ENCODE measurements around the gene RCVRN.

The RCVRN gene

DNA sequence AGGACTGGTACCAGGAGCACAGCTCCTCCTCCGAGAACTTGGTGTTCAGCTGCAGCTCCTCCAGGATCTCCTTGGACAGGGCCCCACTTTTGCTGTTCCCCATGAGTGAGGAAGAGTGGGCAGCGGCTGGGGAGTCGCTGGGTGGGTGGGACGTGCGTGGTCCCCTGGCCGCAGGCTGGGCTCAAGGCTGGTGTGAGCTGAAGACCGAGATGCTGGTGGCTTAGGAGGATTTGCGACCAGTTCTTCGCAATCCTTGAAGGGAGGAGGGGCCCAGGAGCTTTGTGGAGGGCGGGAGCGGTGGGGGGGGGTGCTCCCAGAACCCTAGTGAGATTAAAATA, at the start of gene RCVRN:
RCVRN (minus strand) TSS at position 194 of the 338 bp plus-strand sequence; CDS start at position 103, 91 bp downstream.
- Histone ChIP-seq H3K4me1 (ENCODE audit: control insufficient read depth in 1 of 2, insufficient read depth in 2 of 2, low read length in 2 of 2) (no peaks in the 10 kb centered on the region), H3K27me3 (ENCODE audit: control insufficient read depth in 1 of 2, insufficient read depth in 2 of 2, low read length in 2 of 2) (no peaks in the 10 kb centered on the region), H3K27ac (ENCODE audit: low read depth, low read length) (no peak within 1 kb of the TSS), H3K36me3 (ENCODE audit: control insufficient read depth in 1 of 2, insufficient read depth in 2 of 2, low read length in 2 of 2) (no peaks in the 10 kb centered on the region), H3K9ac (ENCODE audit: low read depth in 1 of 2, low read length in 2 of 2) (no peak within 1 kb of the TSS), H3K9me3 (ENCODE audit: control insufficient read depth in 1 of 2, low read length in 2 of 2) (no peaks in the 10 kb centered on the region), H3K4me3 (ENCODE audit: low read depth in 1 of 2, low read length in 2 of 2) (no peak within 1 kb of the TSS)

DNA sequence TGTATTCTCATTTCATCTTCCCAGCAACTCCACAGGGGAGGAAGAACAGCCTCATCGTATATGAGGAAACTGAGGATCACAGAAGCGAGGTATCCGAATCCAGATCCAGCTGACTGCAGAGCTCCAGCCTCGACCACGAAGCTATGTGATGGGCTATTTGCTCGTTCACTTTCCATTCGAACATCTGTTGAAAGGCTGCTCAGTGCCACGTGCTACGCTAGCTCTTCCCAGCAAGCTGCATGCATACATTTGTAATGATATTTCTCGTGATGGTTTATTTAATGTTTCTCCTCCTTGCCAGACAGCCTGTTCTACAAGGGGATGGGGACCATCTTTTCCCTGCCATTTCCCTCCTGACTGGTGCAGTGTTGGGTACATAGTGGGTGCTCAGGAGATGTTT, 48.4 kb upstream of the RCVRN start:
- H3K9ac ChIP-seq (ENCODE audit: low read depth in 1 of 2, low read length in 2 of 2): no peak overlapping the region
- H3K27ac ChIP-seq (ENCODE audit: low read depth, low read length): no peak overlapping the region

GRCh38 chr17:9951803-9952202, 46.7 kb upstream of the RCVRN start:
- no peak overlapping the region for H3K4me3 ChIP-seq (ENCODE audit: low read depth in 1 of 2, low read length in 2 of 2)
- no peaks in the 10 kb centered on the region for H3K9me3 ChIP-seq (ENCODE audit: control insufficient read depth in 1 of 2, low read length in 2 of 2)
- no peaks in the 10 kb centered on the region for H3K27me3 ChIP-seq (ENCODE audit: control insufficient read depth in 1 of 2, insufficient read depth in 2 of 2, low read length in 2 of 2)
- H3K27ac ChIP-seq (ENCODE audit: low read depth, low read length): no peak overlapping the region
- H3K4me1 ChIP-seq (ENCODE audit: control insufficient read depth in 1 of 2, insufficient read depth in 2 of 2, low read length in 2 of 2): no peaks in the 10 kb centered on the region
- no peaks in the 10 kb centered on the region for H3K36me3 ChIP-seq (ENCODE audit: control insufficient read depth in 1 of 2, insufficient read depth in 2 of 2, low read length in 2 of 2)
- no peak overlapping the region for H3K9ac ChIP-seq (ENCODE audit: low read depth in 1 of 2, low read length in 2 of 2)

More for the DNA sequence above, 48.4 kb upstream of the RCVRN start:
- no peaks in the 10 kb centered on the region for H3K4me1 ChIP-seq (ENCODE audit: control insufficient read depth in 1 of 2, insufficient read depth in 2 of 2, low read length in 2 of 2)
- no peaks in the 10 kb centered on the region for H3K36me3 ChIP-seq (ENCODE audit: control insufficient read depth in 1 of 2, insufficient read depth in 2 of 2, low read length in 2 of 2)
- no peaks in the 10 kb centered on the region for H3K27me3 ChIP-seq (ENCODE audit: control insufficient read depth in 1 of 2, insufficient read depth in 2 of 2, low read length in 2 of 2)
- H3K4me3 ChIP-seq (ENCODE audit: low read depth in 1 of 2, low read length in 2 of 2): no peak overlapping the region
- H3K9me3 ChIP-seq (ENCODE audit: control insufficient read depth in 1 of 2, low read length in 2 of 2): no peaks in the 10 kb centered on the region

- H3K9ac ChIP-seq (ENCODE audit: low read depth in 1 of 2, low read length in 2 of 2): no peak overlapping the region
- no peaks in the 10 kb centered on the region for H3K36me3 ChIP-seq (ENCODE audit: control insufficient read depth in 1 of 2, insufficient read depth in 2 of 2, low read length in 2 of 2)
- H3K27ac ChIP-seq (ENCODE audit: low read depth, low read length): no peak overlapping the region
- H3K9me3 ChIP-seq (ENCODE audit: control insufficient read depth in 1 of 2, low read length in 2 of 2): no peaks in the 10 kb centered on the region
- H3K27me3 ChIP-seq (ENCODE audit: control insufficient read depth in 1 of 2, insufficient read depth in 2 of 2, low read length in 2 of 2): no peaks in the 10 kb centered on the region
- no peaks in the 10 kb centered on the region for H3K4me1 ChIP-seq (ENCODE audit: control insufficient read depth in 1 of 2, insufficient read depth in 2 of 2, low read length in 2 of 2)
- H3K4me3 ChIP-seq (ENCODE audit: low read depth in 1 of 2, low read length in 2 of 2): no peak overlapping the region
Measured at GRCh38 chr17:9948928-9949327, 43.9 kb upstream of the RCVRN start.

DNA sequence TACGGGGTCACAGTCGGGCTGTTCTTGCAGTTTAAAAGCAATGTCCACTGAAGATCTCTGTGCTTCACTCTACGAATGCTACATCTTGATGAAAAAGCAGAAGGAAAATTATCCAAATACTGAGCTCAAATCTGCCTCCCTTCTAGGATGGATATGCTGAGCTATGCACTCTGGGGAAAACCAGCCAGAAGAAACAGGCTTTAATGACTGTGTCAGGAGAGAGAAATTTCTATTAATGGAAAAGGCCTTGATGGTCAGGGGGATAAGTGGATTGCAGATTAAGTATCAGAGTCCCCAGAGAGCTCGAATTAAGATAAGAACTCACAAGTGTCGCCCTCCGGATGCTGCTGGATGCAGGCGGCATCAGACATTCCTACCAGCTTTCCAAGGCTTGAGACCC, 39.6 kb upstream of the RCVRN start:
- H3K4me1 ChIP-seq (ENCODE audit: control insufficient read depth in 1 of 2, insufficient read depth in 2 of 2, low read length in 2 of 2): no peaks in the 10 kb centered on the region
- H3K4me3 ChIP-seq (ENCODE audit: low read depth in 1 of 2, low read length in 2 of 2): no peak overlapping the region
- H3K9me3 ChIP-seq (ENCODE audit: control insufficient read depth in 1 of 2, low read length in 2 of 2): no peaks in the 10 kb centered on the region
- no peaks in the 10 kb centered on the region for H3K27me3 ChIP-seq (ENCODE audit: control insufficient read depth in 1 of 2, insufficient read depth in 2 of 2, low read length in 2 of 2)
- H3K27ac ChIP-seq (ENCODE audit: low read depth, low read length): no peak overlapping the region
- no peak overlapping the region for H3K9ac ChIP-seq (ENCODE audit: low read depth in 1 of 2, low read length in 2 of 2)
- peaks cover 0 to 12% of the 10 kb centered on the region in 2 donors for H3K36me3 ChIP-seq (ENCODE audit: control insufficient read depth in 1 of 2, insufficient read depth in 2 of 2, low read length in 2 of 2)

- Histone ChIP-seq H3K36me3 (ENCODE audit: control insufficient read depth in 1 of 2, insufficient read depth in 2 of 2, low read length in 2 of 2) (peaks cover 5 to 12% of the 10 kb centered on the region in 2 donors), H3K9ac (ENCODE audit: low read depth in 1 of 2, low read length in 2 of 2) (no peak overlapping the region), H3K27ac (ENCODE audit: low read depth, low read length) (no peak overlapping the region), H3K4me1 (ENCODE audit: control insufficient read depth in 1 of 2, insufficient read depth in 2 of 2, low read length in 2 of 2) (no peaks in the 10 kb centered on the region), H3K27me3 (ENCODE audit: control insufficient read depth in 1 of 2, insufficient read depth in 2 of 2, low read length in 2 of 2) (no peaks in the 10 kb centered on the region), H3K4me3 (ENCODE audit: low read depth in 1 of 2, low read length in 2 of 2) (no peak overlapping the region), H3K9me3 (ENCODE audit: control insufficient read depth in 1 of 2, low read length in 2 of 2) (peaks cover 6 to 7% of the 10 kb centered on the region in 2 donors)
Measured at GRCh38 chr17:9943343-9943742, 38.3 kb upstream of the RCVRN start.

- peaks cover 7% of the 10 kb centered on the region in 2 donors for H3K9me3 ChIP-seq (ENCODE audit: control insufficient read depth in 1 of 2, low read length in 2 of 2)
- H3K9ac ChIP-seq (ENCODE audit: low read depth in 1 of 2, low read length in 2 of 2): no peak overlapping the region
- no peaks in the 10 kb centered on the region for H3K4me1 ChIP-seq (ENCODE audit: control insufficient read depth in 1 of 2, insufficient read depth in 2 of 2, low read length in 2 of 2)
- H3K36me3 ChIP-seq (ENCODE audit: control insufficient read depth in 1 of 2, insufficient read depth in 2 of 2, low read length in 2 of 2): peaks cover 5 to 12% of the 10 kb centered on the region in 2 donors
- no peak overlapping the region for H3K27ac ChIP-seq (ENCODE audit: low read depth, low read length)
- H3K4me3 ChIP-seq (ENCODE audit: low read depth in 1 of 2, low read length in 2 of 2): no peak overlapping the region
- no peaks in the 10 kb centered on the region for H3K27me3 ChIP-seq (ENCODE audit: control insufficient read depth in 1 of 2, insufficient read depth in 2 of 2, low read length in 2 of 2)
Measured at GRCh38 chr17:9942885-9943284, 37.8 kb upstream of the RCVRN start.

DNA sequence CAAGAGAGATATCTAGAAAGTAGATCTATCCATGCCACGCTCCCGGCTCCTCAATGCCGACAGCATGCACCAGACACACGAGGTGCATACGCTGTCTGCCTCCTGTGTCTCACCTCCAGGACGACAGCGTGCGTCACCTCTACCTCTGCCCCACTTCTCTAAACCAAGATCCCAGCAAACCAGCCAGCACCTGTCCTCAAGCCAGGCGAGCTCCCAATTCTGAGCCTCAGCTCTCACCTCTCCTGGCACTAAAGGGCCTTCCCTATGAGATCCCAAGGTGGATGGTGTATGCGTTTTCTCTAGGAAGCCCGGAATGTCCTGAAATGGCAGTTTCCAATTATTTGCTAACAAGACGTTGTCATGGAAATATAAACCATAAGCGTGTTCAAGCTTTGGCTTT, 36.2 kb upstream of the RCVRN start:
- Histone ChIP-seq H3K4me1 (ENCODE audit: control insufficient read depth in 1 of 2, insufficient read depth in 2 of 2, low read length in 2 of 2) (peaks cover 0 to 5% of the 10 kb centered on the region in 2 donors), H3K9ac (ENCODE audit: low read depth in 1 of 2, low read length in 2 of 2) (no peak overlapping the region), H3K36me3 (ENCODE audit: control insufficient read depth in 1 of 2, insufficient read depth in 2 of 2, low read length in 2 of 2) (peaks cover 5 to 12% of the 10 kb centered on the region in 2 donors), H3K9me3 (ENCODE audit: control insufficient read depth in 1 of 2, low read length in 2 of 2) (peaks cover 7% of the 10 kb centered on the region in 2 donors), H3K4me3 (ENCODE audit: low read depth in 1 of 2, low read length in 2 of 2) (no peak overlapping the region), H3K27ac (ENCODE audit: low read depth, low read length) (no peak overlapping the region), H3K27me3 (ENCODE audit: control insufficient read depth in 1 of 2, insufficient read depth in 2 of 2, low read length in 2 of 2) (no peaks in the 10 kb centered on the region)

DNA sequence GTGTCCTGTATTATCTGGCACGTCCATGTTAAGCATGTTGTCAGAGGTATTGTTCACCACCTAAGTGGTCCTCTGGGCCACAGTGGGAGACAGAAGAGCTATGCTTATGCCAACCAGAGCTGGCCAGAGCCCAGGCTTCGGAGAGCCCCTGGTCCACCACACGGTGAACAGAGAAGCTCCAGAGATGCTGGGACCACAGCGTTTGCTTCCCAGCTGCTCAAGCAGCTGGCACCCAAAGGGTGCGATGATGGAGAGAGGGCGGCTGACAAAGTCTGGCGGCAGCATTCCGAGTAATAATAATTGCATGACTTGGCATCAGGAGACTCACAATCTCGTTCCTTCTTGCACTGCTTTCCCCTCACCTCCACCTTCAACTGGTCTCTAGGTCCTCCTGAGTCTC, 35.8 kb upstream of the RCVRN start:
- no peak overlapping the region for H3K4me3 ChIP-seq (ENCODE audit: low read depth in 1 of 2, low read length in 2 of 2)
- no peak overlapping the region for H3K27ac ChIP-seq (ENCODE audit: low read depth, low read length)
- peaks cover 0 to 5% of the 10 kb centered on the region in 2 donors for H3K4me1 ChIP-seq (ENCODE audit: control insufficient read depth in 1 of 2, insufficient read depth in 2 of 2, low read length in 2 of 2)
- no peaks in the 10 kb centered on the region for H3K27me3 ChIP-seq (ENCODE audit: control insufficient read depth in 1 of 2, insufficient read depth in 2 of 2, low read length in 2 of 2)
- H3K9me3 ChIP-seq (ENCODE audit: control insufficient read depth in 1 of 2, low read length in 2 of 2): peaks cover 7% of the 10 kb centered on the region in 2 donors
- no peak overlapping the region for H3K9ac ChIP-seq (ENCODE audit: low read depth in 1 of 2, low read length in 2 of 2)
- H3K36me3 ChIP-seq (ENCODE audit: control insufficient read depth in 1 of 2, insufficient read depth in 2 of 2, low read length in 2 of 2): peaks cover 5 to 12% of the 10 kb centered on the region in 2 donors

DNA sequence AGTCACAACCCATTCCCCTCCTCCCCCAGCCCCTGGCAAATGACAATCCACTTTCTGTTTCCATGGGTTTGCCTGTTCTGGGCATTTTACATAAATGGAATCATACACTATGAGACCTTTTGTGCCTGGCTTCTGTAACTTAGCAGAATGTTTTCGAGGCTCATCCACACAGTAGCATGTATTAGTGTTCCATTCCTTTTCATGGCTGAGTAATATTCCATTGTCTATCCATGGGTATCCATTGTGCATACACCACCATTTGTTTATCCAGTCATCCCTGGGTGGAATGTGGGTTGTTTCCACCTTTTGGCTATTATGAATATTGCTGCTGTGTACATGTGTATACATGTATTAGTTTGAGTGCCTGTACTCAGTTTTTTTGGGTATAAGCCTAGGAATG, 33.7 kb upstream of the RCVRN start:
- H3K9me3 ChIP-seq (ENCODE audit: control insufficient read depth in 1 of 2, low read length in 2 of 2): peaks cover 7% of the 10 kb centered on the region in 2 donors
- peaks cover 5 to 12% of the 10 kb centered on the region in 2 donors for H3K36me3 ChIP-seq (ENCODE audit: control insufficient read depth in 1 of 2, insufficient read depth in 2 of 2, low read length in 2 of 2)
- H3K27me3 ChIP-seq (ENCODE audit: control insufficient read depth in 1 of 2, insufficient read depth in 2 of 2, low read length in 2 of 2): no peaks in the 10 kb centered on the region
- H3K4me3 ChIP-seq (ENCODE audit: low read depth in 1 of 2, low read length in 2 of 2): no peak overlapping the region
- H3K27ac ChIP-seq (ENCODE audit: low read depth, low read length): no peak overlapping the region
- H3K9ac ChIP-seq (ENCODE audit: low read depth in 1 of 2, low read length in 2 of 2): no peak overlapping the region
- H3K4me1 ChIP-seq (ENCODE audit: control insufficient read depth in 1 of 2, insufficient read depth in 2 of 2, low read length in 2 of 2): peaks cover 0 to 5% of the 10 kb centered on the region in 2 donors

DNA sequence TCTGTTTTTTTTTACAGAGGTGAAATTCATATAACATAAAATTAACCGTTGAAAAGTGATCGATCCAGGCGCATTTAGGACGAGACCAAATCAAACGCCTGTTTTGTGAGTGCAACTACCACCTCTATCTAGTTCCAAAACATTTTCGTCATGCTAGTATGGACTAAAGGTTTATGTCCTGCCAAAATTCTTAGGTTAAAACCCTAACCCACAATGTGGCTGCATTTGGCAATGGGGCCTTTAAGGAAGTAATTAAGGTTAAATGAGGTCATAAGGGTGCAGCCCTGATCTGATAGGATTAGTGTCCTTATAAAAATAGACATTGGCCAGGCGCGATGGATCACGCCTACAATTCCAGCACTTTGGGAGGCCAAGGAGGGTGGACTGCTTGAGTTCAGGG, 32.8 kb upstream of the RCVRN start:
- Histone ChIP-seq H3K9ac (ENCODE audit: low read depth in 1 of 2, low read length in 2 of 2) (no peak overlapping the region), H3K27me3 (ENCODE audit: control insufficient read depth in 1 of 2, insufficient read depth in 2 of 2, low read length in 2 of 2) (no peaks in the 10 kb centered on the region), H3K27ac (ENCODE audit: low read depth, low read length) (no peak overlapping the region), H3K4me3 (ENCODE audit: low read depth in 1 of 2, low read length in 2 of 2) (no peak overlapping the region), H3K9me3 (ENCODE audit: control insufficient read depth in 1 of 2, low read length in 2 of 2) (peaks cover 7% of the 10 kb centered on the region in 2 donors), H3K4me1 (ENCODE audit: control insufficient read depth in 1 of 2, insufficient read depth in 2 of 2, low read length in 2 of 2) (peaks cover 0 to 5% of the 10 kb centered on the region in 2 donors), H3K36me3 (ENCODE audit: control insufficient read depth in 1 of 2, insufficient read depth in 2 of 2, low read length in 2 of 2) (peaks cover 5 to 7% of the 10 kb centered on the region in 2 donors)

Data from duodenal mucosa (tissue), 2 donors.